Fibroblast of lung (primary cell): ENCODE results near the gene DSTN. TPM values are rescaled to one million over a fixed set of nuclear protein-coding genes. Genes with fewer than 3 reads are reported as not detected.

ENCODE experiments used
- DNase-seq, 2 donors: peaks; one replicate each; pipeline versions ENCODE4 v3.0.0 to v3.0.0-alpha.2; 2010; ENCODE audit warnings: low read depth in 2 of 2
- H2AFZ ChIP-seq: 2 replicates; pipeline ENCODE4 v1.5.1; 2012; ENCODE audit warnings: low read length, control low read depth, inconsistent platforms
- H3K27ac ChIP-seq: 2 replicates; pipeline ENCODE4 v1.5.1; 2011; ENCODE audit warnings: low read length, control low read depth; ENCODE audit not compliant: insufficient read depth
- H3K27me3 ChIP-seq: 2 replicates; pipeline ENCODE4 v1.5.1; 2011; ENCODE audit warnings: mild to moderate bottlenecking, low read length; ENCODE audit not compliant: control insufficient read depth, insufficient read depth
- H3K36me3 ChIP-seq: 2 replicates; pipeline ENCODE4 v1.5.1; 2011; ENCODE audit warnings: low read length; ENCODE audit not compliant: control insufficient read depth, insufficient read depth
- H3K4me1 ChIP-seq: 2 replicates; pipeline ENCODE4 v1.5.1; 2011; ENCODE audit warnings: low read length; ENCODE audit not compliant: control insufficient read depth, insufficient read depth; ENCODE audit errors: extremely low read depth
- H3K4me2 ChIP-seq: 2 replicates; pipeline ENCODE4 v1.5.1; 2011; ENCODE audit warnings: low read length, control low read depth; ENCODE audit not compliant: insufficient read depth; ENCODE audit errors: extremely low read depth
- H3K4me3 ChIP-seq, 4 experiments: fragments of 200-600 bp in 1 of 4; sonication (generic) in 1 of 4; replicated peaks in 1 of 4; 2 replicates each; pipeline ENCODE4 v1.5.1; 2011 to 2016; ENCODE audit warnings: low read length in 4 of 4, low read depth in 3 of 4, mild to moderate bottlenecking in 3 of 4, control low read depth in 2 of 4, inconsistent platforms in 1 of 4, mixed read lengths in 1 of 4; ENCODE audit not compliant: insufficient read depth in 1 of 4; ENCODE audit errors: control extremely low read depth in 1 of 4
- H3K79me2 ChIP-seq: 2 replicates; pipeline ENCODE4 v1.5.1; 2012; ENCODE audit warnings: mild to moderate bottlenecking, low read length, inconsistent platforms; ENCODE audit not compliant: control insufficient read depth, insufficient read depth
- H3K9ac ChIP-seq: 2 replicates; pipeline ENCODE4 v1.5.1; 2011; ENCODE audit warnings: mild to moderate bottlenecking, low read length, control low read depth; ENCODE audit not compliant: insufficient read depth
- H3K9me3 ChIP-seq: 2 replicates; pipeline ENCODE4 v1.5.1; 2012; ENCODE audit warnings: low read depth, low read length; ENCODE audit not compliant: control insufficient read depth, insufficient read depth
- H4K20me1 ChIP-seq: 2 replicates; pipeline ENCODE4 v1.5.1; 2011; ENCODE audit warnings: low read length; ENCODE audit not compliant: control insufficient read depth, insufficient read depth; ENCODE audit errors: extremely low read depth
- EZH2 ChIP-seq: IDR thresholded peaks from 2 replicates; pipeline ENCODE4 v1.5.1; 2012; ENCODE audit warnings: low read length, control low read depth, mild to moderate bottlenecking; ENCODE audit errors: missing control alignments
- polyA plus RNA-seq, 2 donors: library from polyadenylated mRNA; depleted of rRNA in 1 of 2; stranded (reverse) in 1 of 2; unstranded in 1 of 2; fragments of >200 nt; gene quantifications; 2 replicates each; pipeline ENCODE4 v1.2.1, GENCODE V29; 2011 to 2012; ENCODE audit warnings: missing spikeins in 1 of 2
- total RNA-seq: library from RNA; depleted of rRNA; stranded (reverse); fragments of >200 nt; gene quantifications from 2 replicates; pipeline ENCODE4 v1.2.1, GENCODE V29; 2014
- TF ChIP-seq, protein P1 (sequence below), 2 donors: IDR thresholded peaks in 1 of 2; conservative IDR thresholded peaks in 1 of 2; 1 replicate in 1 of 2; 2 replicates in 1 of 2; pipeline ENCODE4 v1.5.1; 2011 to 2012; ENCODE audit warnings: low read length in 2 of 2, control low read depth in 1 of 2, inconsistent platforms in 1 of 2, low read depth in 1 of 2, mild to moderate bottlenecking in 1 of 2

Gene DSTN
- total and polyA plus RNA-seq, 2 donors (not counting 1 experiment from before 2014, with no cell fraction given) = 289 to 737 TPM

DNA sequence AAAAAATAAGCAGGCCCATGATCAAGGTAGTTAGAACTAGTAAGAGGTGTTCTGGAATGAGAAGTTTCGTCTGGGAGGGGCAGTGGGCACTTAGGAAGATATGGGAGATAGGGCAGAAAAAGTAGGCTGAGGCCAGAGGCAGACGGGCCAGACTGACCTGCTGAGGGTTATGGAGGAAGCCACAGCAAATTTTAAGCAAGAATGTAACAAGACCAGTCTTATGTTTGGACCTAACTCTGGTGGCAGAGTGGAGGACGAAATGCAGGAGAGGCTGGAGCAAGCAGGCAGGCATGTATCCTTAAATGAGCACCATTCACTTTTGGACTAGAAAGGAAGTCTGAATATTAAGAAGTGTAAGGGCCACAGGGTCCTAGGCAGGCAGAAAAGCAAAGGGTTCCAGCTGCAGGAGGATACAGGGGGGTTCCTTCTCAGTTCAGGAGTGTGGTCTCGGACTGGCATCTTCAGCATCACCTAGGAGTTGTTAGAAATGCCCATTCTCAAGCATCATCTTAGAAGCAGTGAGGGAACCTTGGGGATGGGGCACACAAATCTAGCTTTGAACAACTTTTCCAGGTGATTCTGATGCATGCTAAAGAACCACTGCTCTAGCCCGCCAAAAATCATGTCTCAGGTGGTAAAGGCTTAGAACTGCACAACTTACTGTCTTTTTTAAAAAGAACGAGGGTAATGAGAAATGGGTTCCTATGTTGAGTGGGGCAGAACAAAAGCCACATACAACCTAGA lies 1.7 kb upstream of the DSTN start:
- peak overlapping the region; percentile 57 for H3K9ac ChIP-seq
- H3K4me1 ChIP-seq = peaks cover 10% of the 10 kb centered on the region
- peak overlapping the region; percentile 86 for H3K27ac ChIP-seq
- peaks cover 33% of the 10 kb centered on the region for H3K79me2 ChIP-seq
- peaks cover 3% of the 10 kb centered on the region for H3K36me3 ChIP-seq
- H3K27me3 ChIP-seq = no peaks in the 10 kb centered on the region
- peak overlapping the region; percentile 26 to 88 (median 48) for H3K4me3 ChIP-seq
- peak overlapping the region; percentile 81 for H3K4me2 ChIP-seq
- H4K20me1 ChIP-seq = peaks cover 7% of the 10 kb centered on the region
- TF ChIP-seq EZH2 = no peak
- TF ChIP-seq, protein P1, sequence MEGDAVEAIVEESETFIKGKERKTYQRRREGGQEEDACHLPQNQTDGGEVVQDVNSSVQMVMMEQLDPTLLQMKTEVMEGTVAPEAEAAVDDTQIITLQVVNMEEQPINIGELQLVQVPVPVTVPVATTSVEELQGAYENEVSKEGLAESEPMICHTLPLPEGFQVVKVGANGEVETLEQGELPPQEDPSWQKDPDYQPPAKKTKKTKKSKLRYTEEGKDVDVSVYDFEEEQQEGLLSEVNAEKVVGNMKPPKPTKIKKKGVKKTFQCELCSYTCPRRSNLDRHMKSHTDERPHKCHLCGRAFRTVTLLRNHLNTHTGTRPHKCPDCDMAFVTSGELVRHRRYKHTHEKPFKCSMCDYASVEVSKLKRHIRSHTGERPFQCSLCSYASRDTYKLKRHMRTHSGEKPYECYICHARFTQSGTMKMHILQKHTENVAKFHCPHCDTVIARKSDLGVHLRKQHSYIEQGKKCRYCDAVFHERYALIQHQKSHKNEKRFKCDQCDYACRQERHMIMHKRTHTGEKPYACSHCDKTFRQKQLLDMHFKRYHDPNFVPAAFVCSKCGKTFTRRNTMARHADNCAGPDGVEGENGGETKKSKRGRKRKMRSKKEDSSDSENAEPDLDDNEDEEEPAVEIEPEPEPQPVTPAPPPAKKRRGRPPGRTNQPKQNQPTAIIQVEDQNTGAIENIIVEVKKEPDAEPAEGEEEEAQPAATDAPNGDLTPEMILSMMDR (conservative IDR thresholded peaks at IDR 0.05 in 1 of 2, IDR thresholded peaks at IDR 0.05 in 1 of 2; ENCODE audit: low read depth in 1 of 2, low read length in 2 of 2) = no peak
- no peak for DNase-seq
- no peak overlapping the region for H2AFZ ChIP-seq
- H3K9me3 ChIP-seq = no peaks in the 10 kb centered on the region

GRCh38 chr20:17568972-17569521 lies 828 bp upstream of the DSTN start:
- H3K36me3 ChIP-seq = peaks cover 3% of the 10 kb centered on the region
- no peaks in the 10 kb centered on the region for H3K27me3 ChIP-seq
- H3K4me2 ChIP-seq = peak overlapping the region; percentile 81
- no peak overlapping the region for H2AFZ ChIP-seq
- peak overlapping the region; percentile 86 for H3K27ac ChIP-seq
- no peak for TF ChIP-seq EZH2
- TF ChIP-seq, protein P1 (conservative IDR thresholded peaks at IDR 0.05 in 1 of 2, IDR thresholded peaks at IDR 0.05 in 1 of 2; ENCODE audit: low read depth in 1 of 2, low read length in 2 of 2) = no peak
- H3K4me1 ChIP-seq = peaks cover 10% of the 10 kb centered on the region
- peak; percentile 97 to 99 for DNase-seq
- peak overlapping the region; percentile 57 for H3K9ac ChIP-seq
- H3K4me3 ChIP-seq = peak overlapping the region; percentile 13 to 88 (median 48)
- H3K9me3 ChIP-seq = no peaks in the 10 kb centered on the region
- peaks cover 42% of the 10 kb centered on the region for H3K79me2 ChIP-seq
- peaks cover 7% of the 10 kb centered on the region for H4K20me1 ChIP-seq

DNA sequence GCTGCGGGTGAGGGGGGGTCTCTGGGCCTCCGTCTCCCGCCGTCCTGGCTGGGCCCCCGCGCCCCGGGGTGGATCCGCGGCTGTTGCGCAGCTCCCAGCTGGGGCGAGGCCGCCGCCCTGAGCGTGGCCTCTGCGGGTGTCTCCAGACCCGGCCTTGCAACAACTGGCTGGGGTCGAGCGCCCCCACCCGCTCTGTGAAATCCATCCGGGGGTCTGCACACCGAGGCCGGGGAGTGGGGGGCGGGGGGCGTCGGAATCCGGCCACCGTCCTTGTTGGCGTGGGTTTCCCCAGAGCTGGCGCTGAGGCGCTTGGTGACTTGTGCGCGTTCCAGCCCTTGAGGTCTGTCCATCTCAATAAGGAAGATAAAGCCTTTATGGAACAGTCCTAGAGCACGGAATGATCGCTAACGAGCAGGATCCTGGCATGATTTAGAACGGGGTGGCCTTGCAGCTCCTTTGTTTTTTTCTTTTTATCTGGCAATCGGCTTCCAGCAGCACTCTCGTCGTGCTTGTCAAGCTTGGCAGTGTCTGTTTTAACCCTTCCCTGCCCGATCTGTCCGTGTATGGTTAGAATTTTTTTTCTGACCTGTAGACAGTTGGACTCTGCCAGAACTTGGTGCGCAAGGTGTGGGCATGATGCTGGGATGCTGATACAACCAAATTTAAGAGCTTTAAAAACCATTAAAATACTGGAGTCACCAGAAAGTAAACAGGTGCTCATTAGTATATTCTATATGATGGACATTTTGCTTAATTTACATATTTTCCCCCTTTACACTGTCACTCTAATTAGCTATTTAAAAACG lies 675 bp downstream of the DSTN start:
- H3K4me1 ChIP-seq = peaks cover 10% of the 10 kb centered on the region
- peak overlapping the region; percentile 92 for H3K9ac ChIP-seq
- H3K4me3 ChIP-seq = peak overlapping the region; percentile 77 to 97 (median 84)
- H3K79me2 ChIP-seq = peaks cover 57% of the 10 kb centered on the region
- peak overlapping the region; percentile 86 for H3K27ac ChIP-seq
- peaks cover 3% of the 10 kb centered on the region for H3K36me3 ChIP-seq
- no peaks in the 10 kb centered on the region for H3K9me3 ChIP-seq
- no peaks in the 10 kb centered on the region for H3K27me3 ChIP-seq
- peaks cover 7% of the 10 kb centered on the region for H4K20me1 ChIP-seq
- DNase-seq = peak; percentile 49 to 53
- peak overlapping the region; percentile 90 for H3K4me2 ChIP-seq
- TF ChIP-seq EZH2 = no peak
- TF ChIP-seq, protein P1 (conservative IDR thresholded peaks at IDR 0.05 in 1 of 2, IDR thresholded peaks at IDR 0.05 in 1 of 2; ENCODE audit: low read depth in 1 of 2, low read length in 2 of 2) = no peak
- no peak overlapping the region for H2AFZ ChIP-seq
